ENCODE measurements around the gene SEC61A2.
"Not testable (repeated sequence)": the region's sequence is repeated elsewhere in the genome, so short reads cannot be mapped to it uniquely, and the experiment has no call there.

SEC61A2 gene

GRCh38 chr10:12162927-12163326 is 33.5 kb downstream of the SEC61A2 start:
- no peak for DNase-seq

- no peak for DNase-seq
Measured at GRCh38 chr10:12164085-12164484, 34.6 kb downstream of the SEC61A2 start.

- DNase-seq: no peak
Measured at GRCh38 chr10:12165036-12165435, 35.6 kb downstream of the SEC61A2 start.

- DNase-seq: no peak
Measured at GRCh38 chr10:12165999-12166775, 36.7 kb downstream of the SEC61A2 start.

- not testable (repeated sequence) for DNase-seq
Measured at GRCh38 chr10:12171512-12171911, 42.0 kb downstream of the SEC61A2 start.

GRCh38 chr10:12177642-12178041 is 48.2 kb downstream of the SEC61A2 start:
- DNase-seq: no peak

GRCh38 chr10:12179606-12180170 is 50.2 kb downstream of the SEC61A2 start:
- DNase-seq: no peak

- DNase-seq: no peak
Measured at GRCh38 chr10:12180221-12180974, 50.9 kb downstream of the SEC61A2 start.

- peak in 3 of 6 experiments; percentile 6 to 41 (median 39) for DNase-seq
Measured at GRCh38 chr10:12181065-12181775, 51.7 kb downstream of the SEC61A2 start.

GRCh38 chr10:12184165-12184564 is 54.7 kb downstream of the SEC61A2 start:
- DNase-seq: no peak

- no peak for DNase-seq
Measured at GRCh38 chr10:12186323-12186722, 56.8 kb downstream of the SEC61A2 start.

- no peak for DNase-seq
Measured at GRCh38 chr10:12187321-12187905, 57.9 kb downstream of the SEC61A2 start.

- DNase-seq: no peak
Measured at GRCh38 chr10:12188656-12189055, 59.2 kb downstream of the SEC61A2 start.

- DNase-seq: no peak
Measured at GRCh38 chr10:12189426-12189825, 59.9 kb downstream of the SEC61A2 start.

GRCh38 chr10:12191715-12192114 is 62.2 kb downstream of the SEC61A2 start:
- DNase-seq: no peak

GRCh38 chr10:12193193-12193592 is 63.7 kb downstream of the SEC61A2 start:
- DNase-seq: no peak

- DNase-seq: peak in 4 of 6 experiments; percentile 6 to 36 (median 20)
Measured at GRCh38 chr10:12194752-12195271, 65.3 kb downstream of the SEC61A2 start.

GRCh38 chr10:12195281-12195602 is 65.8 kb downstream of the SEC61A2 start:
- no peak for DNase-seq

- DNase-seq: peak; percentile 73 to 92 (median 90)
Measured at GRCh38 chr10:12195603-12196506, 66.4 kb downstream of the SEC61A2 start, which contains the start of the genes CDC123 and NUDT5. Gene CDC123 (plus strand): TSS chr10:12196188. CDS start chr10:12196246, 58 bp downstream. Gene NUDT5 (minus strand): TSS chr10:12195891. CDS start chr10:12186291, 9,600 bp downstream.

GRCh38 chr10:12196531-12197211 is 67.2 kb downstream of the SEC61A2 start:
- DNase-seq: no peak

- DNase-seq: no peak
Measured at GRCh38 chr10:12198156-12198555, 68.7 kb downstream of the SEC61A2 start.

Data from stimulated activated naive CD4-positive, alpha-beta T cell (primary cell).